ENCODE data around the gene TRIM63. TPM values are rescaled to one million over a fixed set of nuclear protein-coding genes. Genes with fewer than 3 reads are reported as not detected.

Gene TRIM63
- total RNA-seq, 1 experiment from 2014 or later: not detected

- H3K27me3 Mint-ChIP-seq (ENCODE audit: low read depth): no peaks in the 10 kb centered on the region; the same call in 1 of the 2 replicates
- no peaks in the 10 kb centered on the region for H3K36me3 Mint-ChIP-seq
- H3K4me1 Mint-ChIP-seq: peaks cover 25% of the 10 kb centered on the region
- H3K9me3 Mint-ChIP-seq: no peaks in the 10 kb centered on the region
- no peak for TF ChIP-seq CREB1 (CRISPR knock-in tag; IDR thresholded peaks at IDR 0.05)
- no peak overlapping the region for H3K4me3 Mint-ChIP-seq
- ChIA-PET POLR2A (no interaction called here), CTCF (interaction anchor here (0.6 to 2.3 kb wide), 8 partner anchors 12 to 129 kb away, joined by 3 to 11 read pairs (median 6); partner anchors contain the start of genes PAFAH2 and SLC30A2)
- DNase-seq (ENCODE audit: low spot score) (no peak), ATAC-seq (no peak)
- no peak overlapping the region for H3K27ac Mint-ChIP-seq
Measured at GRCh38 chr1:26016258-26016952, 51.0 kb downstream of the TRIM63 start.

DNA sequence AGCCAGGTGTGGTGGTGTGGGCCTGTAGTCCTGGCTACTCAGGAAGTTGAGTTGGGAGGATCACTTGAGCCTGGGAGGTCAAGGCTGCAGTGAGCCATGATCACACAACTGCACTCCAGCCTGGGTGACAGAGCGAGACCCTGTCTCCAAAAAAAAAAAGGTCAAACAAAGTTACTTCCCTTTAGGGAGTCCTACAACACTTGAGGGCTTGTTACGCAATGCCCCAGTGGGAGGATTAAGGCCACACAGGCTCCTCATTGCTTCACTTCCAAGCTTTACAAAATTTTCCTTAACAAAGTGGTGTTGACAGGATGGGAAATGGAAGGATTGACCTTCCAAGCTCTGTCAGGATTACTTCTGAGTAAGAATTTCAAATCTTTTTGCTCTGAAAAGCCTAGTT is 52.1 kb downstream of the TRIM63 start:
- POLR2A ChIA-PET: no interaction called here
- CTCF ChIA-PET: interaction anchor here (0.5 kb wide), 1 partner anchor 22 kb away, joined by 5 read pairs; no protein-coding TSS in a partner anchor

DNA sequence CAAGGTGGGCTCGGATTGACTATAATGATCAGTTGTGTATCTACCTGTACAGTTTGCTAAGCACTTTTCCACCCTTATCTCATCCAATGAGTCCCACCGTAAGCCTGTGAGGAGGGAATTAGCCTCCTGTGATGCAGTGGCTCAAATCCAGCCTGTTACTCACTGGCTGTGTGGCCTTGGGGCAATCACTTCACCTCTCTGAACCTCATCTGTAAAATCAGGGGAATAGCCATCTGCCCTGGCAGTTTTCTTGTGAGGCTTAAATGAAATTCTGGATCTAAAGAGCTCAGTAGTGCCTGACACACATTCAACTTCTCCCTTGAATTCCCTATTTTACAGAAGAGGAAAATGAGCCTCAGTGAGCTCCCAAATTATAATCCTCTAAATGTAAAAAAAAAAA is 53.3 kb downstream of the TRIM63 start:
- no peak for DNase-seq (ENCODE audit: low spot score)
- no peak overlapping the region for H3K4me3 Mint-ChIP-seq
- peaks cover 31% of the 10 kb centered on the region for H3K4me1 Mint-ChIP-seq
- POLR2A ChIA-PET: interaction anchor here (0.6 kb wide), 1 partner anchor 128 kb away, joined by 4 read pairs; no protein-coding TSS in a partner anchor
- no peak overlapping the region for H3K27ac Mint-ChIP-seq
- no peaks in the 10 kb centered on the region for H3K27me3 Mint-ChIP-seq (ENCODE audit: low read depth)
- H3K36me3 Mint-ChIP-seq: no peaks in the 10 kb centered on the region
- CTCF ChIA-PET: no interaction called here
- H3K9me3 Mint-ChIP-seq: no peaks in the 10 kb centered on the region
- ATAC-seq: no peak
- TF ChIP-seq SOX15 (CRISPR knock-in tag; IDR thresholded peaks at IDR 0.05) (no peak), FOXP1 (CRISPR knock-in tag; IDR thresholded peaks at IDR 0.05; ENCODE audit: borderline replicate concordance) (no peak), RORB (CRISPR knock-in tag; IDR thresholded peaks at IDR 0.05) (no peak), ZNF232 (CRISPR knock-in tag; IDR thresholded peaks at IDR 0.05) (no peak), ZNF138 (CRISPR knock-in tag; conservative IDR thresholded peaks at IDR 0.05) (no peak), ZNF416 (CRISPR knock-in tag; IDR thresholded peaks at IDR 0.05) (no peak), PRRX2 (CRISPR knock-in tag; IDR thresholded peaks at IDR 0.05) (no peak), ZNF671 (CRISPR knock-in tag; IDR thresholded peaks at IDR 0.05) (no peak)
- TF ChIP-seq, protein P1, sequence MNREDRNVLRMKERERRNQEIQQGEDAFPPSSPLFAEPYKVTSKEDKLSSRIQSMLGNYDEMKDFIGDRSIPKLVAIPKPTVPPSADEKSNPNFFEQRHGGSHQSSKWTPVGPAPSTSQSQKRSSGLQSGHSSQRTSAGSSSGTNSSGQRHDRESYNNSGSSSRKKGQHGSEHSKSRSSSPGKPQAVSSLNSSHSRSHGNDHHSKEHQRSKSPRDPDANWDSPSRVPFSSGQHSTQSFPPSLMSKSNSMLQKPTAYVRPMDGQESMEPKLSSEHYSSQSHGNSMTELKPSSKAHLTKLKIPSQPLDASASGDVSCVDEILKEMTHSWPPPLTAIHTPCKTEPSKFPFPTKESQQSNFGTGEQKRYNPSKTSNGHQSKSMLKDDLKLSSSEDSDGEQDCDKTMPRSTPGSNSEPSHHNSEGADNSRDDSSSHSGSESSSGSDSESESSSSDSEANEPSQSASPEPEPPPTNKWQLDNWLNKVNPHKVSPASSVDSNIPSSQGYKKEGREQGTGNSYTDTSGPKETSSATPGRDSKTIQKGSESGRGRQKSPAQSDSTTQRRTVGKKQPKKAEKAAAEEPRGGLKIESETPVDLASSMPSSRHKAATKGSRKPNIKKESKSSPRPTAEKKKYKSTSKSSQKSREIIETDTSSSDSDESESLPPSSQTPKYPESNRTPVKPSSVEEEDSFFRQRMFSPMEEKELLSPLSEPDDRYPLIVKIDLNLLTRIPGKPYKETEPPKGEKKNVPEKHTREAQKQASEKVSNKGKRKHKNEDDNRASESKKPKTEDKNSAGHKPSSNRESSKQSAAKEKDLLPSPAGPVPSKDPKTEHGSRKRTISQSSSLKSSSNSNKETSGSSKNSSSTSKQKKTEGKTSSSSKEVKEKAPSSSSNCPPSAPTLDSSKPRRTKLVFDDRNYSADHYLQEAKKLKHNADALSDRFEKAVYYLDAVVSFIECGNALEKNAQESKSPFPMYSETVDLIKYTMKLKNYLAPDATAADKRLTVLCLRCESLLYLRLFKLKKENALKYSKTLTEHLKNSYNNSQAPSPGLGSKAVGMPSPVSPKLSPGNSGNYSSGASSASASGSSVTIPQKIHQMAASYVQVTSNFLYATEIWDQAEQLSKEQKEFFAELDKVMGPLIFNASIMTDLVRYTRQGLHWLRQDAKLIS (CRISPR knock-in tag; IDR thresholded peaks at IDR 0.05; ENCODE audit: borderline replicate concordance): no peak
- TF ChIP-seq, protein P2, sequence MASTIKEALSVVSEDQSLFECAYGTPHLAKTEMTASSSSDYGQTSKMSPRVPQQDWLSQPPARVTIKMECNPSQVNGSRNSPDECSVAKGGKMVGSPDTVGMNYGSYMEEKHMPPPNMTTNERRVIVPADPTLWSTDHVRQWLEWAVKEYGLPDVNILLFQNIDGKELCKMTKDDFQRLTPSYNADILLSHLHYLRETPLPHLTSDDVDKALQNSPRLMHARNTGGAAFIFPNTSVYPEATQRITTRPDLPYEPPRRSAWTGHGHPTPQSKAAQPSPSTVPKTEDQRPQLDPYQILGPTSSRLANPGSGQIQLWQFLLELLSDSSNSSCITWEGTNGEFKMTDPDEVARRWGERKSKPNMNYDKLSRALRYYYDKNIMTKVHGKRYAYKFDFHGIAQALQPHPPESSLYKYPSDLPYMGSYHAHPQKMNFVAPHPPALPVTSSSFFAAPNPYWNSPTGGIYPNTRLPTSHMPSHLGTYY (CRISPR knock-in tag; IDR thresholded peaks at IDR 0.05): no peak
- TF ChIP-seq, protein P3, sequence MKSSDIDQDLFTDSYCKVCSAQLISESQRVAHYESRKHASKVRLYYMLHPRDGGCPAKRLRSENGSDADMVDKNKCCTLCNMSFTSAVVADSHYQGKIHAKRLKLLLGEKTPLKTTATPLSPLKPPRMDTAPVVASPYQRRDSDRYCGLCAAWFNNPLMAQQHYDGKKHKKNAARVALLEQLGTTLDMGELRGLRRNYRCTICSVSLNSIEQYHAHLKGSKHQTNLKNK (CRISPR knock-in tag; IDR thresholded peaks at IDR 0.05): no peak
- TF ChIP-seq, protein P4, sequence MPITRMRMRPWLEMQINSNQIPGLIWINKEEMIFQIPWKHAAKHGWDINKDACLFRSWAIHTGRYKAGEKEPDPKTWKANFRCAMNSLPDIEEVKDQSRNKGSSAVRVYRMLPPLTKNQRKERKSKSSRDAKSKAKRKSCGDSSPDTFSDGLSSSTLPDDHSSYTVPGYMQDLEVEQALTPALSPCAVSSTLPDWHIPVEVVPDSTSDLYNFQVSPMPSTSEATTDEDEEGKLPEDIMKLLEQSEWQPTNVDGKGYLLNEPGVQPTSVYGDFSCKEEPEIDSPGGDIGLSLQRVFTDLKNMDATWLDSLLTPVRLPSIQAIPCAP (CRISPR knock-in tag; IDR thresholded peaks at IDR 0.05): no peak

More for the DNA sequence above, 52.1 kb downstream of the TRIM63 start:
- no peak overlapping the region for H3K4me3 Mint-ChIP-seq
- H3K36me3 Mint-ChIP-seq: no peaks in the 10 kb centered on the region
- no peaks in the 10 kb centered on the region for H3K9me3 Mint-ChIP-seq
- H3K27me3 Mint-ChIP-seq (ENCODE audit: low read depth): no peaks in the 10 kb centered on the region; the same call in 1 of the 2 replicates
- no peak for DNase-seq (ENCODE audit: low spot score)
- H3K27ac Mint-ChIP-seq: no peak overlapping the region
- H3K4me1 Mint-ChIP-seq: peaks cover 29% of the 10 kb centered on the region
- ATAC-seq: no peak
- TF ChIP-seq GABPB1 (CRISPR knock-in tag; IDR thresholded peaks at IDR 0.05): no peak
- TF ChIP-seq GTF2I (CRISPR knock-in tag; conservative IDR thresholded peaks at IDR 0.05): no peak
- TF ChIP-seq, protein P5, sequence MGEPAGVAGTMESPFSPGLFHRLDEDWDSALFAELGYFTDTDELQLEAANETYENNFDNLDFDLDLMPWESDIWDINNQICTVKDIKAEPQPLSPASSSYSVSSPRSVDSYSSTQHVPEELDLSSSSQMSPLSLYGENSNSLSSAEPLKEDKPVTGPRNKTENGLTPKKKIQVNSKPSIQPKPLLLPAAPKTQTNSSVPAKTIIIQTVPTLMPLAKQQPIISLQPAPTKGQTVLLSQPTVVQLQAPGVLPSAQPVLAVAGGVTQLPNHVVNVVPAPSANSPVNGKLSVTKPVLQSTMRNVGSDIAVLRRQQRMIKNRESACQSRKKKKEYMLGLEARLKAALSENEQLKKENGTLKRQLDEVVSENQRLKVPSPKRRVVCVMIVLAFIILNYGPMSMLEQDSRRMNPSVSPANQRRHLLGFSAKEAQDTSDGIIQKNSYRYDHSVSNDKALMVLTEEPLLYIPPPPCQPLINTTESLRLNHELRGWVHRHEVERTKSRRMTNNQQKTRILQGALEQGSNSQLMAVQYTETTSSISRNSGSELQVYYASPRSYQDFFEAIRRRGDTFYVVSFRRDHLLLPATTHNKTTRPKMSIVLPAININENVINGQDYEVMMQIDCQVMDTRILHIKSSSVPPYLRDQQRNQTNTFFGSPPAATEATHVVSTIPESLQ (CRISPR knock-in tag; IDR thresholded peaks at IDR 0.05): no peak
- no peak for TF ChIP-seq JUN (CRISPR knock-in tag; IDR thresholded peaks at IDR 0.05)
- TF ChIP-seq TP53 (CRISPR knock-in tag; IDR thresholded peaks at IDR 0.05): no peak
- no peak for TF ChIP-seq PRRX2 (CRISPR knock-in tag; IDR thresholded peaks at IDR 0.05)
- TF ChIP-seq ZNF232 (CRISPR knock-in tag; IDR thresholded peaks at IDR 0.05): no peak
- no peak for TF ChIP-seq FOXJ3 (CRISPR knock-in tag; IDR thresholded peaks at IDR 0.05; ENCODE audit: borderline replicate concordance)
- TF ChIP-seq EMX1 (CRISPR knock-in tag; IDR thresholded peaks at IDR 0.05): no peak
- TF ChIP-seq SMAD4 (CRISPR knock-in tag; IDR thresholded peaks at IDR 0.05): no peak
- no peak for TF ChIP-seq NFATC4 (CRISPR knock-in tag; IDR thresholded peaks at IDR 0.05)
- TF ChIP-seq FOXK1 (CRISPR knock-in tag; IDR thresholded peaks at IDR 0.05): no peak
- TF ChIP-seq, protein P6, sequence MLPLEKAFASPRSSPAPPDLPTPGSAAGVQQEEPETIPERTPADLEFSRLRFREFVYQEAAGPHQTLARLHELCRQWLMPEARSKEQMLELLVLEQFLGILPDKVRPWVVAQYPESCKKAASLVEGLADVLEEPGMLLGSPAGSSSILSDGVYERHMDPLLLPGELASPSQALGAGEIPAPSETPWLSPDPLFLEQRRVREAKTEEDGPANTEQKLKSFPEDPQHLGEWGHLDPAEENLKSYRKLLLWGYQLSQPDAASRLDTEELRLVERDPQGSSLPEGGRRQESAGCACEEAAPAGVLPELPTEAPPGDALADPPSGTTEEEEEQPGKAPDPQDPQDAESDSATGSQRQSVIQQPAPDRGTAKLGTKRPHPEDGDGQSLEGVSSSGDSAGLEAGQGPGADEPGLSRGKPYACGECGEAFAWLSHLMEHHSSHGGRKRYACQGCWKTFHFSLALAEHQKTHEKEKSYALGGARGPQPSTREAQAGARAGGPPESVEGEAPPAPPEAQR (CRISPR knock-in tag; IDR thresholded peaks at IDR 0.05): no peak
- TF ChIP-seq ESRRA (CRISPR knock-in tag; IDR thresholded peaks at IDR 0.05; ENCODE audit: borderline replicate concordance): no peak
